Activated CD4-positive, alpha-beta T cell treated with anti-CD3 and anti-CD28 coated beads for 48 hours (primary cell): ENCODE data around the gene RRP1.

ENCODE experiments used
- DNase-seq: peaks from one replicate; pipeline ENCODE4 v3.0.0-alpha.2; 2020

RRP1 gene

DNA sequence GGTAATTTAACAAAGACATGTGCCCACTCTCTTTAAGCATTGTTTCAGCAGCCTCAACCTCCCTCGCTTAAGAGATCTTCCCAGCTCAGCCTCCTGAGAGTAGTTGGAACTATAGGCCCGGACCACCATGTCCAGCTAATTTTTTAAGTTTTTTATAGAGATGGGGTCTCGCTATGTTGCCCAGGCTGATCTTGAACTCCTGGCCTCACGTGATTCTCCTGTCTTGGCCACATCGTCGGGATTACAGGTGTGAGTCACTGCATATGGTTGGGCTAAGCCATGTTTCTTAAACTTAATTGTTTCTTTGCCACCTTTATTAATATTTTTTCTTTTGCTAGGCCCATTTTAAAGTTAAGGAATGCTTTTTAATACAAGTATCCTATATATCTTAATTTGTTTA, 57.1 kb downstream of the RRP1 start:
- no peak for DNase-seq

DNA sequence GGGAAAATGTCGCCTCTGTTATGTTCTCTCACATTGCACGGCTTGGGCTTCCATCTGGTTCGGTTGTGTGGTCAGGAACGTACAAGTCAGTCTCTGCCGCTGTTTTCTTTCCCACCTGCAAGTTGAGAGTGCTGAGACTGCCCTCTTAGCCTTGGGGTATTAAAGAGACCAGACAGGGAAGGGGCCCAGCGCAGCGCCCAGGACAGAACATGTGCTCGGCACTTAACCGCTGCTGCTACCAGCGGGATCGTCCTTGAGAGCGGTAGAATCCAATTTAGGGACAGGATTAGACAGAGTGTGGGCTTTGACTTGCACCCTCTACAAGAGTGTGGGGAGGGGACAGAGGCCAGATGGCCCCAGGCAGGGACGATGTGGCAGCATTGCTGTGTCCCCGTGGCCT, 57.9 kb downstream of the RRP1 start:
- no peak for DNase-seq

GRCh38 chr21:43848771-43849170, 59.4 kb downstream of the RRP1 start:
- DNase-seq: no peak

DNA sequence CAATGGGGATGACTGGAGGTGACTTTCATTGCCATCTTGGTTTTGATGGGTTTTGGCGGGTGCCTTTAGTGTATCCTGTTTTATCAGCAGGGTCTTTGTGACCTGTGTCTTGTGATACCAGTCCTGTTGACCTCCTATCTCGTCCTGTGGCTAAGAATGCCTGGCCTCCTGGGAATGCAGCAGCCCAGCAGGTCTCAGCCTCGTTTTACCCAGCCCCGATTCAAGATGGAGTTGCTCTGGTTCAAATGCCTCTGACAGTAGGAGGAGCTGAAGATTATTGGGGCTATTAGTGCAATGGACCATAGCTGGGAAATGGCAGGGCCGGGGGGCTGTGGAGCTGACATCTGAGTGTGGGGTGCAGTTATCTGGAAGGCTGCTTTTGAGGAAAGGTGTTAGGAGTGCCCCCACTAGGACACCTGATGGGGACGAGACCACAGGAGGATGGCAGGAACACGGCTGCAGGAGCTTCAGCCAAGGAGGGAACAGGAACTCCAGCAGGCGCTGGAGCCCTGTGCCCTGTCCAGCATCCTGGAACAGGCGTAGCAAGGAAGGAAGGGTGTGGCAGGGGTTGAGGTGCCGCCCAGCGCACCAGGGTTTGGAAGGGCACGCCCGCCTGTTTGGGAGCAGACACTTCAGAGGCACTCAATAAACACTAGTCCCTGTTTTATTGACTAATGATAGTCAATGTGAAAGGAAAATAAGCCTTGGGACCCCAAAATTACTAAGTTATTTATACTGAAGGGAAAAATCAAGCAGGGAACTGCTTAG, 60.3 kb downstream of the RRP1 start:
- no peak for DNase-seq

- no peak for DNase-seq
Measured at GRCh38 chr21:43850728-43851295, 61.4 kb downstream of the RRP1 start.

- no peak for DNase-seq
Measured at GRCh38 chr21:43851593-43851992, 62.2 kb downstream of the RRP1 start.

- no peak for DNase-seq
Measured at GRCh38 chr21:43853851-43854772, 64.7 kb downstream of the RRP1 start.
